Measurements from ENCODE around the gene BACE1. TPM values are rescaled to one million over a fixed set of nuclear protein-coding genes. Genes with fewer than 3 reads are reported as not detected.

The BACE1 gene
- total and polyA plus RNA-seq, 4 donors = 7.3 to 21.8 (median 14.1) TPM

DNA sequence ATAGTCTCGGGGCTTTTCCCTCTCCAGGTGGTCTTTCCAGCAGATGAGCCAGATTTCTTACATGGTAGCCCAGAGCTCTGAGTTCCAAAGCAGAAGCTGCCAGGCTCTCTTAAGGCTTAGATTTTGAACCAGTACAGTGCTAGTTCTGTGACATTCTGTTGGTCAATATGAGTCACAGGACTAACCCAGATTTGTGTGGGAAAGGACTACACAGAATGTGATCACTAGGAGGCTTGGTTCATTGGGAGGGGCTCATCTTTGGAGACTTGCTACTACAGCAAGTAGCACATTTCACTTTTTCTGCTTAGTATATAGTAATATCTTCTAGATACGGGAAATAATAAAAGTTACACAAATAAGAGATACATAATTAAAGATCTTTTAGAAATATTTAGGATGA lies 59.5 kb downstream of the BACE1 start (continued):
- TF ChIP-seq REST (IDR thresholded peaks at IDR 0.05) = no peak

GRCh38 chr11:117255966-117256365 lies 60.1 kb downstream of the BACE1 start:
- Histone ChIP-seq H3K27me3 (ENCODE audit: control insufficient read depth in 4 of 4, insufficient read depth in 4 of 4, low read length in 3 of 4) (no peaks in the 10 kb centered on the region), H3K4me3 (ENCODE audit: low read depth in 1 of 3, low read length in 3 of 3) (no peak overlapping the region), H3K4me1 (ENCODE audit: control insufficient read depth in 4 of 4, insufficient read depth in 4 of 4, low read length in 3 of 4) (no peaks in the 10 kb centered on the region), H3K9me3 (ENCODE audit: control insufficient read depth in 4 of 4, low read length in 3 of 4) (no peaks in the 10 kb centered on the region), H3K27ac (ENCODE audit: low read depth in 1 of 2, low read length in 2 of 2) (no peak overlapping the region), H3K36me3 (ENCODE audit: control insufficient read depth in 4 of 4, insufficient read depth in 3 of 4, low read depth in 1 of 4, low read length in 3 of 4) (peaks cover 3 to 6% (median 5%) of the 10 kb centered on the region in 4 donors), H3K9ac (ENCODE audit: low read depth in 1 of 2, low read length in 2 of 2) (no peak overlapping the region)
- DNase-seq (ENCODE audit: low spot score) = no peak
- TF ChIP-seq YY1 (IDR thresholded peaks at IDR 0.05) (no peak), HNF4G (IDR thresholded peaks at IDR 0.05) (no peak), REST (IDR thresholded peaks at IDR 0.05) (no peak), SP1 (IDR thresholded peaks at IDR 0.05) (no peak), RAD21 (IDR thresholded peaks at IDR 0.05) (no peak), JUND (IDR thresholded peaks at IDR 0.05) (no peak), RXRA (IDR thresholded peaks at IDR 0.05) (no peak), FOXA2 (IDR thresholded peaks at IDR 0.05) (no peak)
- TF ChIP-seq, protein P1, sequence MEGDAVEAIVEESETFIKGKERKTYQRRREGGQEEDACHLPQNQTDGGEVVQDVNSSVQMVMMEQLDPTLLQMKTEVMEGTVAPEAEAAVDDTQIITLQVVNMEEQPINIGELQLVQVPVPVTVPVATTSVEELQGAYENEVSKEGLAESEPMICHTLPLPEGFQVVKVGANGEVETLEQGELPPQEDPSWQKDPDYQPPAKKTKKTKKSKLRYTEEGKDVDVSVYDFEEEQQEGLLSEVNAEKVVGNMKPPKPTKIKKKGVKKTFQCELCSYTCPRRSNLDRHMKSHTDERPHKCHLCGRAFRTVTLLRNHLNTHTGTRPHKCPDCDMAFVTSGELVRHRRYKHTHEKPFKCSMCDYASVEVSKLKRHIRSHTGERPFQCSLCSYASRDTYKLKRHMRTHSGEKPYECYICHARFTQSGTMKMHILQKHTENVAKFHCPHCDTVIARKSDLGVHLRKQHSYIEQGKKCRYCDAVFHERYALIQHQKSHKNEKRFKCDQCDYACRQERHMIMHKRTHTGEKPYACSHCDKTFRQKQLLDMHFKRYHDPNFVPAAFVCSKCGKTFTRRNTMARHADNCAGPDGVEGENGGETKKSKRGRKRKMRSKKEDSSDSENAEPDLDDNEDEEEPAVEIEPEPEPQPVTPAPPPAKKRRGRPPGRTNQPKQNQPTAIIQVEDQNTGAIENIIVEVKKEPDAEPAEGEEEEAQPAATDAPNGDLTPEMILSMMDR (IDR thresholded peaks at IDR 0.05; ENCODE audit: low read depth, low read length, missing input control) = no peak
- TF ChIP-seq, protein P2, sequence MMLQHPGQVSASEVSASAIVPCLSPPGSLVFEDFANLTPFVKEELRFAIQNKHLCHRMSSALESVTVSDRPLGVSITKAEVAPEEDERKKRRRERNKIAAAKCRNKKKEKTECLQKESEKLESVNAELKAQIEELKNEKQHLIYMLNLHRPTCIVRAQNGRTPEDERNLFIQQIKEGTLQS (IDR thresholded peaks at IDR 0.05) = no peak
- WGBS = 84% methylated on average over 3 of the region's 3 CpGs

DNA sequence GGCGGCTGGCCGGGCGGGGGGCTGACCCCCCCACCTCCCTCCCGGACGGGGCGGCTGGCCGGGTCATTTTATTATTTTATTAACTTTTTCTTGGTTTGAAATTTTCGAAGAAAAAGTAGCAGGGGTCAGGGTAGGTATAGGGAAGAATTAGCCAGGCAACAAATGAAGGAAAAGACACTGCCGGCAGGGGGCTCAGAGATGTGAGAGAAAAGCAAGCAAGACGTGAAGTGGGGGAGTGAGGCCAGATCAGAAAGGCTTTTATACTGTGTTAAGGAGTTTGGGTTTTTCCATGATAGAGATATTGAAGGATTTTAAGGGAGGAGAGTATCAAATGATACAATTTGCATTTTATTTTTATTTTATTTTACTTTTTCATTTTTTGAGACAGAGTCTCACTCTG lies 64.5 kb downstream of the BACE1 start:
- no peaks in the 10 kb centered on the region for H3K27me3 ChIP-seq (ENCODE audit: control insufficient read depth in 4 of 4, insufficient read depth in 4 of 4, low read length in 3 of 4)
- no peaks in the 10 kb centered on the region for H3K4me1 ChIP-seq (ENCODE audit: control insufficient read depth in 4 of 4, insufficient read depth in 4 of 4, low read length in 3 of 4)
- no peak for TF ChIP-seq YY1 (IDR thresholded peaks at IDR 0.05)
- DNase-seq (ENCODE audit: low spot score) = no peak
- no peaks in the 10 kb centered on the region for H3K9me3 ChIP-seq (ENCODE audit: control insufficient read depth in 4 of 4, low read length in 3 of 4)
- no peak overlapping the region for H3K4me3 ChIP-seq (ENCODE audit: low read depth in 1 of 3, low read length in 3 of 3)
- 97% methylated on average over 10 of the region's 10 CpGs for WGBS
- no peak overlapping the region for H3K27ac ChIP-seq (ENCODE audit: low read depth in 1 of 2, low read length in 2 of 2)
- H3K9ac ChIP-seq (ENCODE audit: low read depth in 1 of 2, low read length in 2 of 2) = no peak overlapping the region
- H3K36me3 ChIP-seq (ENCODE audit: control insufficient read depth in 4 of 4, insufficient read depth in 3 of 4, low read depth in 1 of 4, low read length in 3 of 4) = peaks cover 5 to 29% (median 23%) of the 10 kb centered on the region in 4 donors
